H1 (cell line): Measurements from ENCODE around the gene COL5A3. TPM values are rescaled to one million over a fixed set of nuclear protein-coding genes. Genes with fewer than 3 reads are reported as not detected.

Experiments used
- CTCF ChIA-PET: fragments of 300-600 bp; sonication (Branson Sonifier 250); formaldehyde crosslinking; loops from one replicate; lab custom pipeline; 2021; ENCODE audit not compliant: partially characterized antibody; lab: Charles Lee
- POLR2A ChIA-PET: fragments of 300-600 bp; sonication (Branson Sonifier 250); formaldehyde crosslinking; loops from one replicate; lab custom pipeline; 2021; ENCODE audit warnings: inconsistent platforms; ENCODE audit not compliant: partially characterized antibody; lab: Charles Lee
- DNase-seq, 2 experiments: peaks; one replicate each; pipeline versions ENCODE4 v3.0.0 to v3.0.0-alpha.2; 2010 to 2022; ENCODE audit warnings: low spot score in 2 of 2, low read depth in 1 of 2, mixed read lengths in 1 of 2
- FAIRE-seq: peaks from 2 replicates; lab custom pipeline; 2011; peaks lifted over from hg19 to GRCh38; lab: Jason Lieb, UNC
- H2AFZ ChIP-seq: 2 replicates; pipeline ENCODE4 v1.8.1; 2012; ENCODE audit warnings: low read length, inconsistent platforms
- H2AK5ac ChIP-seq: 2 replicates; pipeline ENCODE4 v1.6.1; 2013; ENCODE audit warnings: low read depth, low read length
- H2BK120ac ChIP-seq: replicated peaks from 2 replicates; pipeline ENCODE3; 2013; ENCODE audit warnings: low read depth, low read length, inconsistent platforms
- H2BK12ac ChIP-seq: 2 replicates; pipeline ENCODE4 v1.6.1; 2013; ENCODE audit warnings: low read depth, low read length
- H2BK15ac ChIP-seq: 2 replicates; pipeline ENCODE4 v1.6.1; 2013; ENCODE audit warnings: low read length
- H2BK20ac ChIP-seq: 2 replicates; pipeline ENCODE4 v1.6.1; 2013; ENCODE audit warnings: low read length
- H2BK5ac ChIP-seq: 2 replicates; pipeline ENCODE4 v1.6.1; 2013; ENCODE audit warnings: low read depth, low read length
- H3K14ac ChIP-seq: 2 replicates; pipeline ENCODE4 v1.6.1; 2013; ENCODE audit warnings: inconsistent platforms; ENCODE audit not compliant: insufficient read length
- H3K18ac ChIP-seq: 2 replicates; pipeline ENCODE4 v1.6.1; 2013; ENCODE audit warnings: low read length; ENCODE audit errors: extremely low read depth
- H3K23ac ChIP-seq: 2 replicates; pipeline ENCODE4 v1.6.1; 2013; ENCODE audit warnings: inconsistent platforms; ENCODE audit not compliant: insufficient read length
- H3K23me2 ChIP-seq: 2 replicates; pipeline ENCODE4 v1.6.1; 2013; ENCODE audit warnings: low read depth, low read length
- H3K27ac ChIP-seq: 2 replicates; pipeline ENCODE4 v1.6.1; 2011; ENCODE audit warnings: low read depth, low read length, inconsistent platforms
- H3K27me3 ChIP-seq, 4 experiments: replicated peaks in 1 of 4; 1 replicate in 1 of 4; 2 replicates in 3 of 4; pipeline versions ENCODE4 v1.6.1 to v1.8.1; 2011 to 2013; ENCODE audit warnings: low read length in 3 of 4, mild to moderate bottlenecking in 3 of 4, inconsistent platforms in 2 of 4, mixed read lengths in 2 of 4, moderate library complexity in 1 of 4; ENCODE audit not compliant: control insufficient read depth in 3 of 4, insufficient read depth in 3 of 4; ENCODE audit errors: extremely low read depth in 1 of 4
- H3K36me3 ChIP-seq, 4 experiments: 2 replicates each; pipeline versions ENCODE4 v1.6.1 to v1.8.1; 2011 to 2013; ENCODE audit warnings: mild to moderate bottlenecking in 4 of 4, low read length in 3 of 4, moderate library complexity in 2 of 4, control low read depth in 1 of 4, inconsistent platforms in 1 of 4; ENCODE audit not compliant: insufficient read depth in 4 of 4, control insufficient read depth in 2 of 4
- H3K4ac ChIP-seq: replicated peaks from 2 replicates; pipeline ENCODE3; 2013; ENCODE audit warnings: low read length, low read depth, mixed read lengths, inconsistent platforms; ENCODE audit not compliant: insufficient read length
- H3K4me1 ChIP-seq, 4 experiments: replicated peaks in 1 of 4; 1 replicate in 1 of 4; 2 replicates in 3 of 4; pipeline versions ENCODE4 v1.6.1 to v1.8.1; 2011 to 2013; ENCODE audit warnings: low read length in 3 of 4, inconsistent platforms in 2 of 4, mixed read lengths in 1 of 4; ENCODE audit not compliant: insufficient read depth in 4 of 4, control insufficient read depth in 3 of 4
- H3K4me2 ChIP-seq, 2 experiments: 2 replicates each; pipeline versions ENCODE4 v1.6.1 to v1.8.1; 2011 to 2013; ENCODE audit warnings: low read depth in 2 of 2, low read length in 2 of 2, control low read depth in 1 of 2, inconsistent platforms in 1 of 2, mild to moderate bottlenecking in 1 of 2; ENCODE audit not compliant: insufficient read depth in 1 of 2
- H3K4me3 ChIP-seq, 4 experiments: fragments of 200-600, 300-600 bp in 1 of 4; sonication (generic), shearing (Covaris generic), sonication (Bioruptor Twin) in 1 of 4; 2 replicates each; pipeline versions ENCODE4 v1.5.1 to v1.8.1; 2011 to 2016; ENCODE audit warnings: low read length in 4 of 4, low read depth in 3 of 4, control low read depth in 2 of 4, inconsistent platforms in 2 of 4, mild to moderate bottlenecking in 2 of 4, mixed read lengths in 1 of 4, moderate library complexity in 1 of 4; ENCODE audit not compliant: insufficient read depth in 2 of 4; ENCODE audit errors: extremely low read depth in 1 of 4
- H3K56ac ChIP-seq: replicated peaks from 2 replicates; pipeline ENCODE3; 2013; ENCODE audit warnings: low read depth, mild to moderate bottlenecking, mixed read lengths, low read length, inconsistent platforms; ENCODE audit not compliant: insufficient read length
- H3K79me1 ChIP-seq: 2 replicates; pipeline ENCODE4 v1.6.1; 2013; ENCODE audit warnings: low read depth, low read length, control low read depth
- H3K79me2 ChIP-seq, 2 experiments: 2 replicates each; pipeline versions ENCODE4 v1.6.1 to v1.8.1; 2012 to 2013; ENCODE audit warnings: low read length in 2 of 2, mild to moderate bottlenecking in 2 of 2, inconsistent platforms in 1 of 2; ENCODE audit not compliant: insufficient read depth in 2 of 2, control insufficient read depth in 1 of 2
- H3K9ac ChIP-seq, 4 experiments: replicated peaks in 1 of 4; 1 replicate in 1 of 4; 2 replicates in 3 of 4; pipeline versions ENCODE4 v1.6.1 to v1.8.1; 2011 to 2013; ENCODE audit warnings: low read depth in 3 of 4, low read length in 3 of 4, control low read depth in 2 of 4, mild to moderate bottlenecking in 2 of 4, moderate library complexity in 2 of 4, inconsistent platforms in 1 of 4; ENCODE audit errors: extremely low read depth in 1 of 4
- H3K9me3 ChIP-seq, 2 experiments: 2 replicates each; pipeline versions ENCODE4 v1.6.1 to v1.8.1; 2012 to 2013; ENCODE audit warnings: mild to moderate bottlenecking in 2 of 2, moderate library complexity in 2 of 2, control low read depth in 1 of 2, inconsistent platforms in 1 of 2, low read depth in 1 of 2, low read length in 1 of 2, mixed read lengths in 1 of 2; ENCODE audit not compliant: insufficient read depth in 2 of 2
- H4K20me1 ChIP-seq, 2 experiments: replicated peaks in 1 of 2; 2 replicates each; pipeline versions ENCODE3 to v1.8.1; 2011 to 2013; ENCODE audit warnings: inconsistent platforms in 2 of 2, low read length in 2 of 2, mild to moderate bottlenecking in 1 of 2; ENCODE audit not compliant: insufficient read depth in 2 of 2, control insufficient read depth in 1 of 2
- H4K5ac ChIP-seq: 2 replicates; pipeline ENCODE4 v1.6.1; 2013; ENCODE audit warnings: low read length, low read depth, mixed read lengths, inconsistent platforms; ENCODE audit not compliant: insufficient read length
- H4K8ac ChIP-seq: 2 replicates; pipeline ENCODE4 v1.8.0; 2013; ENCODE audit warnings: mild to moderate bottlenecking, moderate library complexity, low read length, inconsistent platforms; ENCODE audit not compliant: insufficient read depth; ENCODE audit errors: extremely low read depth
- H4K91ac ChIP-seq: replicated peaks from 2 replicates; pipeline ENCODE3; 2013; ENCODE audit warnings: low read length, mixed read lengths, inconsistent platforms; ENCODE audit not compliant: insufficient read length
- BACH1 ChIP-seq: IDR thresholded peaks from 2 replicates; pipeline ENCODE4 v1.6.1; 2012; ENCODE audit warnings: low read length, improper control_type of control experiment
- BCL11A ChIP-seq, 2 experiments: IDR thresholded peaks; one replicate each; pipeline ENCODE4 v1.6.1; 2011; ENCODE audit warnings: low read depth in 2 of 2, low read length in 2 of 2, mild to moderate bottlenecking in 2 of 2
- CEBPB ChIP-seq: IDR thresholded peaks from 2 replicates; pipeline ENCODE4 v1.6.1; 2012; ENCODE audit warnings: low read depth, low read length
- CREB1 ChIP-seq: IDR thresholded peaks from 2 replicates; pipeline ENCODE4 v1.6.1; 2012; ENCODE audit warnings: inconsistent platforms
- JUN ChIP-seq: IDR thresholded peaks from 2 replicates; pipeline ENCODE4 v1.6.1; 2011; ENCODE audit warnings: low read depth, mild to moderate bottlenecking, improper control_type of control experiment, low read length
- KDM5A ChIP-seq: fragments of 200-600 bp; IDR thresholded peaks from 2 replicates; pipeline ENCODE4 v1.7.1; 2012; ENCODE audit warnings: mild to moderate bottlenecking, low read length, inconsistent platforms, mixed read lengths
- NRF1 ChIP-seq: IDR thresholded peaks from 2 replicates; pipeline ENCODE4 v1.6.1; 2011; ENCODE audit warnings: mild to moderate bottlenecking, low read depth, low read length, improper control_type of control experiment
- RBBP5 ChIP-seq: IDR thresholded peaks from 2 replicates; pipeline ENCODE4 v1.7.1; 2012; ENCODE audit warnings: low read depth, mild to moderate bottlenecking, inconsistent platforms, low read length, moderate library complexity, borderline replicate concordance
- RNF2 ChIP-seq: fragments of 200-900, 300-1000 bp; sonication (generic); IDR thresholded peaks from 2 replicates; pipeline ENCODE4 v1.7.1; 2016; ENCODE audit warnings: borderline replicate concordance, low read depth, mild to moderate bottlenecking, antibody characterized with exemption, low read length; ENCODE audit not compliant: poor library complexity, severe bottlenecking; ENCODE audit errors: missing control alignments
- SIX5 ChIP-seq: IDR thresholded peaks from 2 replicates; pipeline ENCODE4 v1.6.1; 2011; ENCODE audit warnings: mild to moderate bottlenecking, low read depth, low read length
- TCF12 ChIP-seq: IDR thresholded peaks from 2 replicates; pipeline ENCODE4 v1.6.1; 2011; ENCODE audit warnings: low read depth, mild to moderate bottlenecking, low read length
- WGBS, 2 experiments: shearing (Covaris generic) in 1 of 2; methylation state at CpG; one replicate each; pipeline versions ENCODE4 v1.1.6 to v1.1.7; 2013 to 2015; ENCODE audit warnings: low lambda C conversion rate in 2 of 2, mixed read lengths in 2 of 2, inconsistent platforms in 1 of 2, low coverage in 1 of 2, missing lambda C conversion rate in 1 of 2; ENCODE audit not compliant: insufficient replicate concordance in 2 of 2, insufficient coverage in 1 of 2, insufficient read length in 1 of 2; ENCODE audit errors: extremely low coverage in 1 of 2, missing lambda C conversion rate in 1 of 2; 5-methylcytosine and 5-hydroxymethylcytosine counted together
- polyA plus RNA-seq, 7 experiments: library from polyadenylated mRNA; depleted of rRNA in 3 of 7; stranded (reverse) in 5 of 7; unstranded in 2 of 7; fragments of >200 nt in 5 of 7; fragments of 200-250 nt in 2 of 7; gene quantifications; 1 replicate in 5 of 7; 2 replicates in 1 of 7; 4 replicates in 1 of 7; pipeline versions ENCODE4 v1.2.1 to v1.2.3, GENCODE V29; 2011 to 2013; ENCODE audit warnings: missing spikeins in 2 of 7, mixed read lengths in 2 of 7
- total RNA-seq: library from RNA; stranded (reverse); fragmentation: NEBNext Ultra II Directional; extraction: Animal tissue kit (Norgen Biotek cat#: 25700); gene quantifications from 2 replicates; pipeline ENCODE4 v1.2.1, GENCODE V29; 2021

The COL5A3 gene
- total and polyA plus RNA-seq, 2 of the 8 experiments (the other 6 are each of a cell fraction or from before 2014, with no cell fraction given) = 0.67 to 0.74 TPM

DNA sequence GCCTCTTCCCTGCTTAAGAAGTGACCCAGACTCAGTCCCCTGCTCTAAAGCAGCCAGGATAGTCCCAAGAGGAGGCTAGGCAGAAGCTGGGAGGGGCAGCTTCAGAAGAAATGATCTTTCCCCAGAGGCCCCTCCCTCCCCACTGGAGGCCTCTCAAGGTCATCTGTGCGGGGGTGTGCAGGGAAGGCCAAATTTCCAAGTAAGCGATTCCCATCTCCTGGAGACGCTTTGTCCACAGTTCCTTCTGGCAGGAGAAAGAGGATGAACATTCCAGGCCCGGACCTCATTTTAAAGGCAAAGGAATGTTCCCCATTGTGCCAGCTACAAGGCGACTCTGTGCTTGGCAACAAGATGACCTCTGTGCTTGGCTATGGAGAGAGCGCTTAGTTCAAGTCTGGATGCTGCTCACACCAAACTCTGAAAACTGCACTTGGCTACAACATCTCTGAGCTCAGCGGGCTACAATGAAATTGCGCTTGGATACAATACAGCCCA lies 23.5 kb downstream of the COL5A3 start:
- FAIRE-seq = no peak
- no peak for DNase-seq
- TF ChIP-seq RBBP5 (no peak), SIX5 (no peak), BACH1 (no peak), CEBPB (no peak), JUN (no peak), NRF1 (no peak), KDM5A (no peak), TCF12 (no peak), CREB1 (no peak), BCL11A (IDR thresholded peaks at IDR 0.05; ENCODE audit: low read depth in 2 of 2, low read length in 2 of 2) (no peak), RNF2 (no peak)

More for the DNA sequence above, 23.5 kb downstream of the COL5A3 start:
- H3K4me1 ChIP-seq = peaks cover 0 to 4% (median 2%) of the 10 kb centered on the region in 4 experiments; a peak in 3 of 7 replicates
- no peaks in the 10 kb centered on the region for H4K20me1 ChIP-seq
- H3K27me3 ChIP-seq = no peaks in the 10 kb centered on the region
- no peak overlapping the region for H3K18ac ChIP-seq
- 0 out of 2 replicates have a peak overlapping the region, but pooled peaks have one; percentile 61 for H2BK20ac ChIP-seq
- H3K27ac ChIP-seq = no peak overlapping the region
- H3K36me3 ChIP-seq = no peaks in the 10 kb centered on the region
- CTCF ChIA-PET = interaction anchor here (0.6 to 8.4 kb wide), 11 partner anchors 9 to 1643 kb away, joined by 3 to 83 read pairs (median 3); no protein-coding TSS in a partner anchor
- no peaks in the 10 kb centered on the region for H3K79me1 ChIP-seq
- H2BK120ac ChIP-seq = peak overlapping the region; percentile 83
- H3K4me2 ChIP-seq = no peak overlapping the region
- H3K23me2 ChIP-seq = no peaks in the 10 kb centered on the region
- H2AK5ac ChIP-seq = no peak overlapping the region
- 75% methylated on average over 8 of the region's 8 CpGs; no CpG with 5 or more reads in 1 of the 2 experiments for WGBS, 2 experiments
- no peak overlapping the region for H3K4ac ChIP-seq
- H3K9me3 ChIP-seq = no peaks in the 10 kb centered on the region
- peak overlapping the region; percentile 4 for H4K5ac ChIP-seq
- peak overlapping the region; percentile 36; the same call in 1 of the 2 replicates for H2AFZ ChIP-seq
- H4K8ac ChIP-seq = peak overlapping the region; percentile 11; the same call in 1 of the 2 replicates
- no peak overlapping the region for H3K4me3 ChIP-seq
- no peaks in the 10 kb centered on the region for H3K79me2 ChIP-seq
- no peak overlapping the region for H3K14ac ChIP-seq
- POLR2A ChIA-PET = interaction anchor here (1.0 to 1.7 kb wide), 4 partner anchors 10 to 121 kb away, joined by 3 to 5 read pairs (median 3); no protein-coding TSS in a partner anchor
- no peak overlapping the region for H3K23ac ChIP-seq
- no peak overlapping the region; the same call in 1 of the 2 replicates for H2BK12ac ChIP-seq
- no peak overlapping the region; a peak in 1 of 7 replicates for H3K9ac ChIP-seq
- H4K91ac ChIP-seq = no peak overlapping the region
- no peak overlapping the region for H3K56ac ChIP-seq
- peak overlapping the region; percentile 31; the same call in 1 of the 2 replicates for H2BK15ac ChIP-seq
- no peak overlapping the region for H2BK5ac ChIP-seq
